ENCODE results near the gene IL27RA. TPM values are rescaled to one million over a fixed set of nuclear protein-coding genes. Genes with fewer than 3 reads are reported as not detected.

Gene IL27RA
- total RNA-seq, 1 experiment from 2014 or later, result 10.2 TPM

DNA sequence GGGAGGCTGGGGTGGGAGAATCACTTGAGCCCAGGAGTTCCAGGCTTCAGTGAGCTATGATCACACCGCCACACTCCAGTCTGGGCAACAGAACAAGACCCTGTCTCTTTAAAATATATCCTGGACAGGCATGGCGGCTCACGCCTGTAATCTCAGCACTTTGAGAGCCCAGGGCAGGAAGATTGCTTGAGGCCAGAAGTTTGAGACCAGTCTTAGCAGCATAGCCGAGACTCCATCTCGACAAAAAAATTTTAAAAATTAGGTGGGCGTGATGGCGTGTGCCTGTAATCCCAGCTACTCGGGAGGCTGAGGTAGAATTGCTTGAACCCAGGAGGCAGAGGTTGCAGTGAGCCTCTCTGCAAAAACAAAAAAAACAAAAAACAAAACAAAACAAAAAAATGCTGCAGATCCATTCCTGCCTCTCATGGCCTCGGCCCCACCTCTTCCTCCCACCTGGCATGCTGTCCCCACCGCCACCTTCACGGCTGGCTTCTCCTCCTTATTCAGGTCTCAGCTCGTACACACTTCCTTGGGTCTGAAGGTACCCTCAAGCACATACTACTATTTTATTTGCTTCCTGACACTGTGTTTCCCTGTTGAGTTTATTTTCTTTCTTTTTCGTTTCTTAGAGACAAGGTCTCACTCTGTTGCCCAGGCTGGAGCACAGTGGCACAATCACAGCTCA is 30.7 kb upstream of the IL27RA start:
- DNase-seq (ENCODE audit: low read depth, low spot score) (no peak), ATAC-seq (no peak)
- intact Hi-C loops (cut with micrococcal nuclease; ENCODE audit: unreplicated experiment), result no loop called here
- no peaks in the 10 kb centered on the region for H3K27me3 ChIP-seq (ENCODE audit: control insufficient read depth, insufficient read depth, low read length)
- POLR2A ChIA-PET, result no interaction called here
- no peaks in the 10 kb centered on the region; the same call in 1 of the 2 replicates for H3K36me3 ChIP-seq (ENCODE audit: control insufficient read depth, insufficient read depth, low read length)
- BruUV-seq (replicated peaks), result no TSS peak
- CTCF ChIA-PET, result no interaction called here
- no peaks in the 10 kb centered on the region; the same call in 1 of the 2 replicates for H3K9me3 ChIP-seq (ENCODE audit: control insufficient read depth, insufficient read depth, low read depth, low read length)
- in situ Hi-C loops (cut with HindIII; ENCODE audit: low pct_unique_long_range_greater_than_20kb, low sequenced_read_pairs), result no loop called here
- no peak for TF ChIP-seq TCF7L2 (IDR thresholded peaks at IDR 0.05; ENCODE audit: low read depth, low read length)
- no peak for TF ChIP-seq POLR2AphosphoS5 (IDR thresholded peaks at IDR 0.05; ENCODE audit: low read depth, low read length)
- TF ChIP-seq REST (IDR thresholded peaks at IDR 0.05; ENCODE audit: insufficient read depth in 1 of 2, low read depth in 2 of 2, low read length in 1 of 2), result no peak
- no peak for TF ChIP-seq CTCF (IDR thresholded peaks at IDR 0.05)
- no peak for TF ChIP-seq SIN3A (IDR thresholded peaks at IDR 0.05; ENCODE audit: borderline replicate concordance, insufficient read depth, low read depth, low read length)
- no peak overlapping the region for H3K27ac ChIP-seq (ENCODE audit: low read length)
- H3K4me3 ChIP-seq (ENCODE audit: low read depth in 2 of 2, low read length in 2 of 2), result no peak overlapping the region
- H3K4me1 ChIP-seq (ENCODE audit: control insufficient read depth, insufficient read depth, low read length), result peaks cover 12% of the 10 kb centered on the region

DNA sequence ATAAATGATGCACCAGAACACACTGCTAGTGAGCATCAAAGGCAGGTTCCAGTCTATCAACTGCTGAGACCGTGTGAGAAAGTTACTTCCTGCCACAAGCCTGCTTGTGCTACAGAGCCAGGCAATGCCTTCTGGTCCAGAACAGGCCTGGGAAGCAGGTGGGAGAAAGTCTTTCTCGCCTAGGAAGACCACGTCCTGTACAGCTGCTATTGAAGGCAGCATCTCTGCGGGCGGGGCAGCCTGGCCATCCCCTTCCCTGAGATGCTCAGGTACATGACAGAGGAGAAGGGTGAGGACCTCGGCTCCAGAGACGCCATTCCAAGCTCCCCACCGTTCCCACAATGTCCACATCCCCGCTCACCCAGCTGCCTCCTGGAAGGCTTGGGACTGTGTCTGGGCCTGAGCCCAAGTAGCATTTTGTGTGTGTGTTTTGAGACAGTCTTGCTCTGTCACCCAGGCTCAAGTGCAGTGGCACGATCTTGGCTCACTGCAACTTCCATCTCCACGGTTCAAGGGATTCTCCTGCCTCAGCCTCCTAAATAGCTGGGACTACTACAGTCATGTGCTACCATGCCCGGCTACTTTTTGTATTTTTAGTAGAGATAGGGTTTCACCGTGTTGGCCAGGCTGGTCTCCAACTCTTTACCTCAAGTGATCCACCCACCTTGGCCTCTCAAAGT is 28.9 kb upstream of the IL27RA start:
- DNase-seq (ENCODE audit: low read depth, low spot score) (no peak), ATAC-seq (no peak)
- H3K27me3 ChIP-seq (ENCODE audit: control insufficient read depth, insufficient read depth, low read length), result no peaks in the 10 kb centered on the region
- no peaks in the 10 kb centered on the region; the same call in 1 of the 2 replicates for H3K36me3 ChIP-seq (ENCODE audit: control insufficient read depth, insufficient read depth, low read length)
- in situ Hi-C loops (cut with HindIII; ENCODE audit: low pct_unique_long_range_greater_than_20kb, low sequenced_read_pairs) (no loop called here), intact Hi-C loops (cut with micrococcal nuclease; ENCODE audit: unreplicated experiment) (no loop called here)
- ChIA-PET POLR2A (interaction anchor here (0.6 kb wide), 2 partner anchors 121 to 124 kb away, joined by 5 to 25 read pairs; no protein-coding TSS in a partner anchor), CTCF (no interaction called here)
- peaks cover 12% of the 10 kb centered on the region for H3K4me1 ChIP-seq (ENCODE audit: control insufficient read depth, insufficient read depth, low read length)
- BruUV-seq (replicated peaks), result no TSS peak
- no peak for TF ChIP-seq SIN3A (IDR thresholded peaks at IDR 0.05; ENCODE audit: borderline replicate concordance, insufficient read depth, low read depth, low read length)
- TF ChIP-seq TCF7L2 (IDR thresholded peaks at IDR 0.05; ENCODE audit: low read depth, low read length), result no peak
- TF ChIP-seq REST (IDR thresholded peaks at IDR 0.05; ENCODE audit: insufficient read depth in 1 of 2, low read depth in 2 of 2, low read length in 1 of 2), result no peak
- TF ChIP-seq POLR2AphosphoS5 (IDR thresholded peaks at IDR 0.05; ENCODE audit: low read depth, low read length), result no peak
- TF ChIP-seq CTCF (IDR thresholded peaks at IDR 0.05), result no peak
- 0 out of 2 replicates have a peak overlapping the region, but pooled peaks have one; percentile 29 for H3K27ac ChIP-seq (ENCODE audit: low read length)
- no peaks in the 10 kb centered on the region; the same call in 1 of the 2 replicates for H3K9me3 ChIP-seq (ENCODE audit: control insufficient read depth, insufficient read depth, low read depth, low read length)
- no peak overlapping the region for H3K4me3 ChIP-seq (ENCODE audit: low read depth in 2 of 2, low read length in 2 of 2)

All from Panc1 (cell line).